GM21447 (cell line): ENCODE results near the gene VPS13C.

Experiments used
- ATAC-seq: cut with Tn5 transposase; IDR thresholded peaks from one replicate; pipeline ENCODE4 v1.9.1; 2021; ENCODE audit not compliant: unreplicated experiment

Gene VPS13C

DNA sequence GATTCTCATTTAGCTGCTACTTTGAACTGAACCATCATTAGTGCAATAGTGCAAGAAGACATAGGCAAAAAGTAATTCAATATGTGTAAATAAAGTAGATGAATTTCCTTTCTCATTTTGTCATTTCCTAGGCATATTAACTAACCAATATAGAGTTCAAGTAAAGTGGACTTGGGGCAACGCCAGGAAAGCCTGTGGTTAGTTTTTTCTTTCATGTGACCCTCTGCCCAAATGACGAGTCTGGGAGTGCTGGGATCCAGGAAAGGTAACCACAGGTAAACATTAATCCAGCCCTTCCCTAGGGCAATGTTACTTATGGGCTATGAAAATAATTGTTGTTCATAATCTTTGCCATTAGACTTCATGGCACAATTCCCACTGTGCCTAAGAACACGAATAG, 181.0 kb downstream of the VPS13C start:
- no peak for ATAC-seq

DNA sequence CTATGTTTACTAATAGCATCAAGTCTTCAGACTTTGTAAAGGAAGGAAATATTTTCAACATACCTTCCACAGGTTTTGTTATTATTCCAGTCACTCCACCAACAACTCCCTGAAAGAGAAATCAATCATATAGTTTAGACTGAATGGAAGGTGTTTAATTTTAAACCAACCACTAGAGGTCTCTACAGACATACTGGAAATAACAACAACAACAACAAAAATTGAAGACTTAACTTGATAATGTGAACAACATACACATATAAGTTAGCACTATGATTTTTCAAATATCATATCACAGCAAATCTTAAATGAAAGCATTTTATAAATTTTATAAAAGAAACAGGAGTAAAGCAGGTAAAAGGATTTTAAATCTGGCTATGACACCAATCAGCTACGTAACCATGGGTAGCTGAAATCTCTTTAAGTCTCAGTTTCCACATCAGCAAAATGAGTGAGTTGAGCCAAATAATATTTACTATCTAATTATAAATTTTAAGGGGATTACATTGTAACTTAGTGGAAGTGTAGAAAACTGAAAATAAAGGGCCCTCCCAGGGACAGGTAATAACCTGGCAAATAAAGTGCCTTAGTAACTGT, 188.2 kb downstream of the VPS13C start:
- ATAC-seq = no peak

DNA sequence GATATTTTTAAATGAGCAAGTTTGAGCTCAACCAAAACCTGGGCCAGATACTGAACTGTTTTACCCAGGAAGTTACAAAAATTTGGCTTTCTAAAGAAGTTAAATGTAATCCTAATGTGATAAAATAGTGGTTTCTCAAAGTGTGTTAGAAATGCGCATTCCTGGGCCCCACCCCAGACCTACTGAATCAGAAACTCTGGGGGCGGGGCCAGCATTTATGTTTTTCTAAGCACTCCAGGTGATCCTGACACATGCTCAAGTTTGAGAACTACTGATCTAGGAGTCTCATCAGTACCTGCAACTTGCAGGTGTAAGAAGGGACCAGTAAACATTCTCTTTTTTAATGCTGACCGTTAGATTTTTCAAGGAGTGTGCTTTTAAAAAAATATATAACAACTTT, 190.6 kb downstream of the VPS13C start:
- no peak for ATAC-seq

- no peak for ATAC-seq
Measured at GRCh38 chr15:61861962-61862361, 198.3 kb downstream of the VPS13C start.

DNA sequence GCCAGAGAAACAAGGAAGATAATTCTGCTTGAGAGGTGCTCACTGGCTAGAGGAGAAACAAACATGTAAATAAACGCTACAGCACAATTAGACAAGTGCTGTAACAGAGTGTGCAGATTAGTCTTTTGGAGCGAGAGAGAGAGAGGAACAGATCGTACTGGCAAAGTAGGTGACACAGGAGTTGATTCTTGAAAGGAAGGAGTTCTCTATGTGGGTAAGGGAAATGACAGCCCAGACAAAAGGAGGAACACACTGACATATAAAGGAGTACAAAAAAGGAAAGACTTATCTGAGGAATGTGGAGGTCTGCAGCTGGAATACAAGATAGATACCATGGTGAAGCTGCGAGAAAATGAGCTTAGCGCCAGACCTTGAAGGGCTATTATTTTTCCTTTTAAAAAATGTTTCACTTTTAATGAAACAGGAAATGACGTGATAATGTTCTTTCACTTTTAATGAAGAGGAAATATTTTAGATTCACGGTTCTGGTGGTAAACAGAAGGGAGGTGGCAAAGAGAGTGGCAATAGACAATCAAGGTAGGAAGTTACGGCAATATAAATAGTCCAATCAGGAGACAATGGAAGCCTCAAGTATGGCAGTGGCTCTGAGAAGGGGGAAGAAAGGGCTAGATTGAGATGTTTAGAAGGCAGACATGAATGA, 202.9 kb downstream of the VPS13C start:
- no peak for ATAC-seq

- no peak for ATAC-seq
Measured at GRCh38 chr15:61856295-61856694, 204.0 kb downstream of the VPS13C start.

GRCh38 chr15:61853195-61853594, 207.1 kb downstream of the VPS13C start:
- no peak for ATAC-seq

GRCh38 chr15:61851955-61852354, 208.3 kb downstream of the VPS13C start:
- no peak for ATAC-seq

DNA sequence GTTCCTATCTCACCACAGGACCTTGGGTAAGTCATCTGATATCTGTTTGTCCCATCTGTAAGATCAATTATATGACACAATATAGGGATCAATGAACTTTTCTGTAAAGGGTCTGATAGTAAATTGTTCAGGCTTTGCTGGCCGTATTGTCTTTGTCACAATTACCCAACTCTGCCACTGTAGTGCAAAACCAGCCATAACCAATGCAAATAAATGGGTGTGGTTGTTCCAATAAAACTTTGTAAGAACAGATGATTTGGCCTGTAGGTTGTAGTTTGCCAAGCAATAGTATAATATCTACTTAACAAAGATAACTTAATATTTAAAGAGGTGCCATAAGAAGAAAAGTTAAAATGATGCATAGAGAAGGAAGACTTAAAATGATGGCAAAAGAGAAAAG, 210.8 kb downstream of the VPS13C start:
- ATAC-seq = no peak

GRCh38 chr15:61841466-61841865, 218.8 kb downstream of the VPS13C start:
- no peak for ATAC-seq

DNA sequence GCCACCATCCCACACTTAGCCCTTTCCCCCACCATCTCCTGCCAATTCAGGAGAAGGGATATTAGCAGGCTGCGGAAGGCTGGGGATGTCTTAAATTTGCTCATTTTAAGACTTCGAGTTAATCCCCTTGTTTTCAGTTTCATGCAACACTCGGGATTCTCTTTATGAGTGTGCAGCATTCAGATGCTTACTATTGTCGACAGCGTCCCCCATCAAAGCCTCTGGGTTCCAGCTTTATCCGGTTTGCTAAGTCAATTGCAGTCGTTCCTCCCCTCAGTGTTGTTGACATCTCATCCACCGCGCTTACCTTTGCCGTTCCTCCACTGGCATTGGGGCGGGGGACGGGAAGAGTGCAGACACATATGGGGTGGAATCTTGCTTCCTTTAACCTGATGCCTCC, 220.2 kb downstream of the VPS13C start:
- ATAC-seq = no peak

DNA sequence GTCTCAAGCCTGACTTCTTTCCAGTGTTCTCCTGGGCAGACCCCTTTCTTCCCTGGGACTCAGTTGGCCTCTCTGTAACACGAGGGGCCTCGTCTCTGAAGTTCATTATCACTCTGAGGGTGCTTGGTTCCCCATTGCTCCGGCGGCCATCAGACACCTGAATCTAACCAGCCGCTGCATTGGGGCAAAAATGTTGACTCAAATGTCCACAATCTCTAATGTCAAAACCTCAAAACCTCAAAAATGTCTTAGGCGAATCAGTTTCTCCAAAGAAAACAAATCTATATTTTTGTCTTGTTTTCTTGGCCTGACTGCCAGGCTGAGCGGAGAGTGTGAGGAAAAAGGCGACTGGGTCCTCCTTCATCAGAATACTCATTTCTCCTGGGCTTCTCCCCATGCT, 220.7 kb downstream of the VPS13C start:
- no peak for ATAC-seq

DNA sequence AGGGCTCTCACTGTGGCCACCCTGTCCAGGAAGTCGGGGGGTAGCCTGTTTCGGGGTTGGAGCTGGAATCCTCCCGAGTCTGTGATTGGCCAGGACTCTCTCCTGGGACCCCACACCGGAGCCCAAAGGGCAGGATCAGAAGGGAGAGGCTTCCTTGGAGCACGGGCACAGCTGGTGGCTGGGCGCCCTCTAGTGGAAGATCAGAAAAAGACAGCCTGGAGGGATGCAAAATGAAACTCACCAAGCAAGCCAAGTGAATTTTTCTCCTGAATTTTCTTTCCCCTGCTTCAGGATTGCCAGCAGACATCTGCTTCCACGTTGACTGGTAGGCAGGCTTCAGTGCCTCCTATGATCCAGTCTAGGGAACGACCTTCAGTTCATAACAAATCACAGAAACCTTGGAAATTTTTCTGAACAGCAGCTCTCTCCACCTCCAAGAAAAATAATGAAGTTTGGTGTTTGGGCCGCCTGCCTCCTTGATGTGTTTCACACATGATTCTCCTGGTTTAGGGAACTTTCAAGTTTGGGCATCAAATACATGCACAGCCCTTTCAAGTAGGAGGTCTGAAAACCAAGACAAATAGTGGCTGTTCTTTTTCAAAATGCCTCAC, 224.6 kb downstream of the VPS13C start:
- ATAC-seq = no peak

DNA sequence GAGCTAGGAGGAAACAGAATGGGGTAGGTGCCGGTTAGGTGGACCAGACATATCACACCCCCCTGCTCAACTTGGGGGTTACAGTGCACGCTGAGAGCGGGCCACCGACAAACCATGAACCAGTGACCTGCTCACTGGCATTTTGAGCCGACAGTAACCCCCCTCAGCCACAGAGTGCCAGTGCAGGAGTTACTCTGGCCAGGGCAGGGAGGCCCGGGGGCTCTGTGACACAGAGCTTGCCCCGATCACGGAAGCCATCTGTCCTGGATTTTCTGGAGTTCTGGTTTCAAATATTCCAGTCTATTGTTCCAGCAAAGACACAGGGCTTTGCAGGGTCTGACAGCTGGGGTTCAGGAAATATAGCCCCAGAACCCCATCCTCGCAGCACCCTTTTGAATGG, 225.2 kb downstream of the VPS13C start:
- no peak for ATAC-seq

- no peak for ATAC-seq
Measured at GRCh38 chr15:61834076-61834697, 226.1 kb downstream of the VPS13C start.

DNA sequence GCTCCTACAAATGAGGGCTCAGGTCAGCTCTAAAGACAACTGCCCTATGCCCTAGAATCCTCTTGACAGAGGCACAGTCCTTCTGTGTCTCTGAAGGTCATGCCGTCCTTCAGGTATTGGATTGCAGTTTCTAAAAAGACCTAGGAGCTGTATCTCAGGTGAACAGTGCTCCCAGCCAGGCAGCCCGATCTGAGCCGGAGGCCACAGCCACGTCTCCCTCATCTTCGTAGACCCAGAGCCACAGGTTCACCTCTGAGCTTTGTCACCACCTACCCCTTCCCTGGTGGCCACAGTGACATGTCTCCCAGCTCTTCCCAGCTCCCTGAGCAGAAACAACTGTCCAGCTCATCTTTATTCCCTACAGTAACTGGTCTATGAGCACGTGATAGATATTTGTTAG, 228.0 kb downstream of the VPS13C start:
- ATAC-seq = no peak

GRCh38 chr15:61831505-61831921, 228.7 kb downstream of the VPS13C start:
- no peak for ATAC-seq

DNA sequence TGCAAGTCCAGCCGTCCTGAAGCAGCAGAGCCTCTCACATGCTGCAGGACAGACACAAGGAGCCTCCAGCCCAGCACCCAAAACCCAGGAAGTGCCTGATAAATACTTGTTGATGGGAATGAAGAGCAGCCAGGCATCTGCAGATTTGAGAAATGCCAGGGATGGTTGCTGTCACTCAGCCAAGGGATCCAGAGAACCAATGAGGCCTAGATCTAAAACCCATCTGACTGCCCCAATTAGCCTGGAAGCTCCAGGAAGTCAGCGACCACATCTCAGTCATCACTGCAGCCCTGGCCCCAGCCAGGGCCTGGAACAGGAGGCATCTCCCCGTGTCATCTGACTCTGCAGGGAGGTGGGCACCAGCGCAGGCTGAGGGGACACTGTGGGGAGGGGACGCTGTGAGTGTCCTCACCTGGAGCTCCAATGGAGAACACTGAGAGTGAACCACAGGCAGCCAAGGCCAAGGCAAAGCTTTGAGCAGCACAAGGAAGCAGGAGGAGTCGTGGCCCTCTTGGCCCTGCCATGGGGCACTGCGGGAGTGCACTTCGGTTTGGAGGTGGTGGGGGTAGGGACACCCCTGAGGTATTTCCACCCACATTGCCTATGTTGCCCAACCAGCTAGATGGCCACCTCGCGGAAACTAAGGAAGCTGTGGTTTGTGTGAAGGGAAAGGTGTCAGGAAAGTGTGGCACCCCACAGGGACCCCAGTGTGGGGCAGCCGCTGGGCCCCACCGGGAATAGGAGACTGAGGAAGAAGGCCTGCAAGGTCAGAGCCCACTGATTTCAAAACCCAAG, 229.5 kb downstream of the VPS13C start:
- no peak for ATAC-seq

GRCh38 chr15:61829514-61829889, 230.7 kb downstream of the VPS13C start:
- ATAC-seq = no peak

DNA sequence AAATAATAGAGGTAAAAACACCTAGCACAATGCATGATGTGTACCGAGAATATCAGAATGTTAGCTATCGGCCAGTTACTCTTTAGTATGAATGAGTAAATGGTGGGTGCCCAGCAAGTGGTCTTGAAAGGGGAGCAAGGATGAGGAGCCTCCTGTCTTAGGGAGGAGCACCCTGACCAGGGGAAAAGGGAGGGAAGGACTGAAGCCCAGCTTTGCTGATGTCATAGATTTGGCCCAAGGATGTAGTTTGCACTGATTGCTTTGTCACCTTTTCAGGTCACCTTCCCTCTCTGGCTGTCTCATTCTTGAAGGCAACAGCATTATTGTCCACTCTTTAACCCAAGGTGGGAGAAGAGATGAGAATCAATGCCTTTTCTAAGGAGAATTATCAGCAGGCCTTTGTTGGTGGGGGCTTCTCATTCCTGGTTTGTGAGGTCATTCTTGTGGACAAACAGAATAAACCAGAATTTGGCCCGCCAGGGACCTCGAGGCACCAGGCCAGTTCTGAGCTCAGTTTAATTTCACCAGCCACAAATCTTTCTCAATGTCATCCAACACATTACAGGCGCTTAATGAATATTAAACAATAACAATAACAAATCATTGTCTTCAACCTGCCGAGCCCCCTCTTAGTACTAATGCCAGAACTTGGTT, 231.3 kb downstream of the VPS13C start:
- ATAC-seq = no peak

DNA sequence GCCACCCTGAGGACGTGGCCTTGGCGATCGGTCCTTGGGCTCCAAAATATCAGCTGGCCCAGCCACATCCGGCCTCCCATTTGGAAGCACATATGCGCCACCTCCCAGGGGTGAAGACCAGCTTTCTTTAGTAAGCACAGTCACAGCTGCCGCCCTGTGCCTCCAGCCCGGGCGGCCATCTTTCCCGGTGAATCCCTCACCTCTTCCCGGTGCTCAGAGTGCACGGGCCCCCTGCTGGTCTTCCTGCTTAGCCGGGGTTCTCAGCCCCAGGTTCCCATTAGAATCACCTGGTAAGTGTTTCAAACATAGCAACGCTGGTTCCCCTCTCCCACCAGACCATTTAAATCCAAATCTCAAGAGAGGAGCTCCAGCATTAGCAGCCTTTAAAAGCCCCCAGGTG, 232.2 kb downstream of the VPS13C start:
- no peak for ATAC-seq
